NCI-H2171 (cell line): ENCODE data around the gene PGC.
A peak's percentile ranks its signal among the peaks of the same experiment; 100 is the strongest.

Experiments
- DNase-seq: peaks from one replicate; lab custom pipeline; 2025; lab: John Stamatoyannopoulos, UW

Gene PGC

GRCh38 chr6:41730531-41731436, 16.4 kb downstream of the PGC start:
- DNase-seq, result no peak

- no peak for DNase-seq
Measured at GRCh38 chr6:41729624-41730023, 17.6 kb downstream of the PGC start.

GRCh38 chr6:41728954-41729353, 18.2 kb downstream of the PGC start:
- DNase-seq, result no peak

- DNase-seq, result peak; percentile 9
Measured at GRCh38 chr6:41728073-41728936, 18.9 kb downstream of the PGC start.

GRCh38 chr6:41727705-41728072, 19.5 kb downstream of the PGC start:
- DNase-seq, result no peak

- DNase-seq, result no peak
Measured at GRCh38 chr6:41726876-41727275, 20.3 kb downstream of the PGC start.

- no peak for DNase-seq
Measured at GRCh38 chr6:41724586-41725501, 22.4 kb downstream of the PGC start.

- no peak for DNase-seq
Measured at GRCh38 chr6:41724228-41724580, 23.0 kb downstream of the PGC start.

- no peak for DNase-seq
Measured at GRCh38 chr6:41723530-41724227, 23.5 kb downstream of the PGC start.

GRCh38 chr6:41722969-41723529, 24.1 kb downstream of the PGC start:
- no peak for DNase-seq

- DNase-seq, result no peak
Measured at GRCh38 chr6:41721414-41721813, 25.8 kb downstream of the PGC start.

GRCh38 chr6:41720783-41721182, 26.4 kb downstream of the PGC start:
- DNase-seq, result no peak

- DNase-seq, result no peak
Measured at GRCh38 chr6:41720262-41720620, 27.0 kb downstream of the PGC start.

GRCh38 chr6:41719436-41720261, 27.5 kb downstream of the PGC start:
- no peak for DNase-seq

- DNase-seq, result no peak
Measured at GRCh38 chr6:41718828-41719227, 28.4 kb downstream of the PGC start.

- no peak for DNase-seq
Measured at GRCh38 chr6:41717392-41717736, 29.8 kb downstream of the PGC start.

- no peak for DNase-seq
Measured at GRCh38 chr6:41716516-41717391, 30.4 kb downstream of the PGC start.

GRCh38 chr6:41715795-41716515, 31.2 kb downstream of the PGC start:
- DNase-seq, result no peak
